Bronchial epithelial cell (primary cell): ENCODE data around the gene GTF2H4. TPM values are rescaled to one million over a fixed set of nuclear protein-coding genes. Genes with fewer than 3 reads are reported as not detected.

Experiments
- DNase-seq: peaks from one replicate; pipeline ENCODE4 v3.0.0-alpha.2; 2010; ENCODE audit warnings: low read depth
- FAIRE-seq: peaks from 2 replicates; lab custom pipeline; 2011; peaks lifted over from hg19 to GRCh38; lab: Jason Lieb, UNC
- H3K27me3 ChIP-seq: 2 replicates; pipeline ENCODE4 v1.5.1; 2011; ENCODE audit warnings: low read length; ENCODE audit not compliant: control insufficient read depth, insufficient read depth
- H3K36me3 ChIP-seq: 2 replicates; pipeline ENCODE4 v1.5.1; 2011; ENCODE audit warnings: low read length; ENCODE audit not compliant: control insufficient read depth, insufficient read depth
- H3K4me3 ChIP-seq: 2 replicates; pipeline ENCODE4 v1.5.1; 2011; ENCODE audit warnings: mild to moderate bottlenecking, low read depth, low read length, control low read depth
- total RNA-seq: library from RNA; depleted of rRNA; stranded (reverse); fragments of >200 nt; gene quantifications from 2 replicates; pipeline ENCODE4 v1.2.1, GENCODE V29; 2014
- TF ChIP-seq, protein P1 (sequence below): IDR thresholded peaks from 2 replicates; pipeline ENCODE4 v1.5.1; 2011; ENCODE audit warnings: mild to moderate bottlenecking, moderate library complexity, low read length, control low read depth, inconsistent platforms; ENCODE audit not compliant: insufficient read depth, severe bottlenecking

The GTF2H4 gene
- total RNA-seq, 1 donor from 2014 or later, result 10.0 TPM

DNA sequence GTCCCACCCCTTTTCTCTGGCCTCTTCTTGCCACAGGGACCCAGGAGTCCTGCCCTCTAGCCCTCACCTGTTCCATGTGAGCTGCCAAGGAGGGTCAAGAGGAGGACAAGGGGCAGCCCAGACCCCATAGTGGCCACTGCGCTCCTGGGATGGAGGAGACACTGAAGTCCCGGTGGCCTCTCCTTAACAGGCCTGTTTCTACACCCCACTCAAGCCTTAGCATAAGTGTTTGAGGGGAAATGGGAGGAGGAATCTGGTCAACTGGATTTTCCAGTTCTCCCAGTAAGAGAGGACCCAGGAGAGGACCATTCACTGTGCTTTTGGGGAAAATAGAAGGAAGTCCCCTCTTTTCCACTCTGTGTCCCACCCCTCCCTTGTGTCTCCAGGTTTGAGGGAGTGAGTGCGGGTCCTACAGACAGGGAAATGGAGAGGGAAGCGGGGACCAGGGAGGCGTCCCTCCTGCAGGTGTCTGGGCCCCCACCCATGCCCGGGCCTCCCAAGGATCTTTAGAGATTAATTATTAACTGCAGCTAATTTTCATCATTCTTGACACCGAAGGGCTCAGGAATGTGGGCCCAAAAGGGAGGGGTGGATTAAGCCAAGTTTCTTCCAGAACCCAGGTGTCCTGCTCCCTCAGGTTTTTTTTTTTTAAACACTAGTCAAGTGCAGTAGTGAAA is 24.1 kb downstream of the GTF2H4 start, which contains the start of gene SFTA2:
SFTA2 (minus strand) TSS at position 202 of the 677 bp plus-strand sequence; CDS start at position 128, 74 bp downstream.
- TF ChIP-seq, protein P1, sequence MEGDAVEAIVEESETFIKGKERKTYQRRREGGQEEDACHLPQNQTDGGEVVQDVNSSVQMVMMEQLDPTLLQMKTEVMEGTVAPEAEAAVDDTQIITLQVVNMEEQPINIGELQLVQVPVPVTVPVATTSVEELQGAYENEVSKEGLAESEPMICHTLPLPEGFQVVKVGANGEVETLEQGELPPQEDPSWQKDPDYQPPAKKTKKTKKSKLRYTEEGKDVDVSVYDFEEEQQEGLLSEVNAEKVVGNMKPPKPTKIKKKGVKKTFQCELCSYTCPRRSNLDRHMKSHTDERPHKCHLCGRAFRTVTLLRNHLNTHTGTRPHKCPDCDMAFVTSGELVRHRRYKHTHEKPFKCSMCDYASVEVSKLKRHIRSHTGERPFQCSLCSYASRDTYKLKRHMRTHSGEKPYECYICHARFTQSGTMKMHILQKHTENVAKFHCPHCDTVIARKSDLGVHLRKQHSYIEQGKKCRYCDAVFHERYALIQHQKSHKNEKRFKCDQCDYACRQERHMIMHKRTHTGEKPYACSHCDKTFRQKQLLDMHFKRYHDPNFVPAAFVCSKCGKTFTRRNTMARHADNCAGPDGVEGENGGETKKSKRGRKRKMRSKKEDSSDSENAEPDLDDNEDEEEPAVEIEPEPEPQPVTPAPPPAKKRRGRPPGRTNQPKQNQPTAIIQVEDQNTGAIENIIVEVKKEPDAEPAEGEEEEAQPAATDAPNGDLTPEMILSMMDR, result no peak

DNA sequence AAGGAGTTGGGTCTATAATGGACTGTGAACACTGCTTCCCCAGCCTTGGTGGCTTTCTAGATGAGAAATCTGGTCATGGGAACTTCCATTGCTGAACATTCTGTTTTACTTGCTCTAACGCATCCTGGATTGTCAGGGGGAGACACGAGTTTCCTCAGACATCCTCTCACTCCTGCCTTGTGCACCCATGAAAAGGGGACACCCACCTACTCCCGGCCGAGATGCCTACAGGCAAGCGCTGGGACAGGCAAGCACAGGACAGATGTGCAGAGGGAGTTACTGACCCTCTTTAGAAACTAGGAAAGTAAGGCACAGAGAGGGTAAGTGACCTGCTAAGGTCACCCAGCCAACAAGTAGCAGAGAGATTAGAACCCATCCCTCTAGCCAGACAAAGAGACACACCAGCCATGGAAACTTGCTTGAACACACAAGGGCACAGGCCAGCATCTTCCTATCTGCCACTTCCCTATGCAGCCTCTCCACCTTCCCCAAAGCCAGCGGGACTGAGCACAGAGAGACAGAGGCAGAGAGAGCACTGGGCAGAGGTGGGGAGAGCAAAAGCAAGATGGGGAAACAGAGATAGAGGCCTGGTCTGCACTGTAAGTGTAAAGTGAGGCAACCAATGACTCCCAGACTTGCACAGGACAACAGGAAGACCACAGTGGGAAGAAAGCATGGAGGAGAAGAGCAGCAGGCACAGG is 24.8 kb downstream of the GTF2H4 start:
- FAIRE-seq (peak; percentile 94), DNase-seq (no peak)
- Histone ChIP-seq H3K4me3 (no peak overlapping the region), H3K36me3 (no peaks in the 10 kb centered on the region), H3K27me3 (no peaks in the 10 kb centered on the region)
- TF ChIP-seq, protein P1, result no peak

More for the DNA sequence above, 24.1 kb downstream of the GTF2H4 start, which contains the start of gene SFTA2:
- no peak for DNase-seq
- H3K36me3 ChIP-seq, result no peaks in the 10 kb centered on the region
- FAIRE-seq, result no peak
- no peak within 1 kb of the TSS for H3K4me3 ChIP-seq
- H3K27me3 ChIP-seq, result no peaks in the 10 kb centered on the region

DNA sequence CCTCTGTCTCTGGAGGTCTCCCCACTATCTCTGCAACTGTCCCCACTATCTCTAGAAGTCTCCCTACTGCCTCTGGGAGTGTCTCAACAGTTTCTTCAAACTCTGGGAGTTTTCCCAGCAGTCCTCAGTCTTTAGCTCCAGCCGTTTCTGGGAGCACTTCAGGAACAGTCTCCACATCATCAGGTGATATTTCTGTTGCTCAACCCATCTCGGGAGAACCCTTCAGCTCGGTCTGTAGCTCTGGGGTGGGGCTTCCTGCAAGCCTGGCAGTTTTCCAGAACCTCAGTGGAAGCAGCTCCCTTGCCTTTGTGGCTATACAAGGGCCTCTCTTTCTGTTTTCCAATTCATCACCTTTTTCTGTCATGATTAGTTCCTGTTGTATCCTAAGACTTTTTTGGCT is 27.0 kb downstream of the GTF2H4 start:
- FAIRE-seq (peak; percentile 68), DNase-seq (peak; percentile 71)
- Histone ChIP-seq H3K36me3 (no peaks in the 10 kb centered on the region), H3K27me3 (no peaks in the 10 kb centered on the region), H3K4me3 (no peak overlapping the region)
- TF ChIP-seq, protein P1, result no peak

DNA sequence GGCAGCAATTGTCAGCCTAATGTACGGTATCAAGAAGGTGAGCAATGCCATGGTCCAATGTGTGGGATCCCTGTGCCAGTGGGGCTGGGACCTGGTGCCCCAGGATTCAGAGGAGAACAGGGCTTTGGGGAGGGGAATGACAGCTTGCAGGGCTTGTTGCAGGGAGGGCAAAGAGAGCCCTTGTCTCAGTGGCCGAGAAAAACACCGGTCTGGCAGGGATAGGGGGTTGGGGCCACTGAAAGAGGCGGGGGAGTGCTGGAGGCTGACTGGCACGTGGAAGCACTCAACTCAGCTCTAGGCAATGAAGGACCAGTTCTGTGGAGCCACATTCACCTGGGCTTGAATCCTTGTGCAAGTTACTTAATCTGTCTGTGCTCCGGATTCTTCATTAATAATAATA is 29.3 kb downstream of the GTF2H4 start:
- TF ChIP-seq, protein P1, result no peak
- no peak for DNase-seq
- Histone ChIP-seq H3K36me3 (no peaks in the 10 kb centered on the region), H3K4me3 (no peak overlapping the region), H3K27me3 (no peaks in the 10 kb centered on the region)
- FAIRE-seq, result peak; percentile 58

DNA sequence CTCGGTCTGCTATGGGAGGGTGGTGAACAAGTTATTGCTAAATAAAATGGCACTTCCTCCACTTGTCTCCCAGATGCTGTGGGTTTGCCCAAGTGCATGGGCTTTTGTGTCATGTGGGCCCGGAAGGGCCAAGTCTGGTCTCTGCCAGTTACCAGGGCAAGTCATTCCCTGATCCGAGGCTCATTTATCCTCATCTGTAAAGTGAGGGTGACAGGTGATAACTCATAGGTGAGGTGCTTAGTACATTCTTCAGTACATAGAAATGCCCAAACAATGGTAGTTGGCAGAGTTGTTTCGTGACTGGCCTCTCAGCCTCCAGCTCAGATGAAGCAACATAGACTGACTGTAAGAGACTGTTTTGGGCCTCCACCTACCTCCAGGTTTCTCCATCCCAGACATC is 30.7 kb downstream of the GTF2H4 start:
- no peak overlapping the region for H3K4me3 ChIP-seq
- TF ChIP-seq, protein P1, result no peak
- no peaks in the 10 kb centered on the region for H3K27me3 ChIP-seq
- H3K36me3 ChIP-seq, result no peaks in the 10 kb centered on the region
- no peak for FAIRE-seq
- no peak for DNase-seq
